ENCODE data around the gene ZNF610. TPM values are rescaled to one million over a fixed set of nuclear protein-coding genes. Genes with fewer than 3 reads are reported as not detected.

Gene ZNF610
- total RNA-seq, 1 experiment from 2014 or later = 6.4 TPM

GRCh38 chr19:52370341-52370710 is 34.3 kb downstream of the ZNF610 start:
- Histone ChIP-seq H3K23me2 (ENCODE audit: insufficient read length, low read depth, low read length, poor library complexity, severe bottlenecking) (peaks cover 8% of the 10 kb centered on the region), H2BK12ac (ENCODE audit: insufficient read length, low read depth, low read length) (no peak overlapping the region), H3K27me3 (ENCODE audit: insufficient read depth, low read length) (no peaks in the 10 kb centered on the region), H2AFZ (ENCODE audit: low read length) (no peak overlapping the region), H3T11ph (ENCODE audit: low read length) (no peak overlapping the region), H3K79me2 (ENCODE audit: insufficient read depth, low read length) (peaks cover 2% of the 10 kb centered on the region; the same call in 1 of the 2 replicates), H2BK20ac (ENCODE audit: low read depth, low read length, poor library complexity, severe bottlenecking) (no peak overlapping the region), H3K23ac (ENCODE audit: insufficient read length, low read depth, low read length) (no peak overlapping the region), H2BK15ac (ENCODE audit: low read depth, low read length) (no peak overlapping the region), H2AK5ac (ENCODE audit: insufficient read length, low read length) (no peak overlapping the region), H3K79me1 (ENCODE audit: insufficient read depth, low read depth, low read length, poor library complexity, severe bottlenecking) (no peaks in the 10 kb centered on the region), H4K8ac (replicated peaks; ENCODE audit: insufficient read length, low read depth, low read length) (no peak overlapping the region), H4K91ac (ENCODE audit: insufficient read length, low read depth, low read length) (no peak overlapping the region), H2BK120ac (ENCODE audit: low read depth, low read length, poor library complexity, severe bottlenecking) (no peak overlapping the region), H3K14ac (ENCODE audit: insufficient read depth, low read length) (peak overlapping the region; percentile 98), H4K5ac (ENCODE audit: insufficient read length, low read depth, low read length) (no peak overlapping the region), H3K27ac (ENCODE audit: insufficient read length, low read depth, low read length) (peak overlapping the region; percentile 24), H3K9ac (ENCODE audit: extremely low read depth, insufficient read length, low read length) (peak overlapping the region; percentile 90), H3K56ac (ENCODE audit: insufficient read length, low read depth, low read length) (no peak overlapping the region), H3K4me1 (ENCODE audit: insufficient read depth, low read length) (peaks cover 2% of the 10 kb centered on the region; the same call in 1 of the 2 replicates), H4K20me1 (ENCODE audit: control insufficient read depth, insufficient read depth, insufficient read length) (no peaks in the 10 kb centered on the region), H3K18ac (ENCODE audit: insufficient read length, low read depth, low read length) (peak overlapping the region; percentile 96), H3K4ac (ENCODE audit: low read depth, low read length) (peak overlapping the region; percentile 15; the same call in 1 of the 2 replicates), H3K4me2 (ENCODE audit: insufficient read depth, insufficient read length, low read length) (peak overlapping the region; percentile 44), H3K9me3 (ENCODE audit: control insufficient read depth, low read depth, low read length) (peaks cover 17% of the 10 kb centered on the region), H2BK5ac (ENCODE audit: insufficient read length, low read length) (no peak overlapping the region)
- Mint-ChIP-seq H3K4me1 (no peaks in the 10 kb centered on the region), H3K36me3 (ENCODE audit: insufficient read depth in 1 of 3, low read depth in 3 of 3) (peaks cover 36 to 55% (median 51%) of the 10 kb centered on the region in 3 experiments), H3K4me3 (no peak overlapping the region), H3K27me3 (ENCODE audit: low read depth) (no peaks in the 10 kb centered on the region; the same call in 1 of the 2 replicates), H3K27ac (no peak overlapping the region), H3K9me3 (peaks cover 72 to 86% of the 10 kb centered on the region in 2 experiments)
- no peak for DNase-seq
- WGBS (ENCODE audit: extremely low coverage, insufficient read length, low lambda C conversion rate) = no CpG with 5 or more reads among the region's 7 CpGs
- no peak for TF ChIP-seq CTCF (conservative IDR thresholded peaks at IDR 0.05)
